MM.1S (cell line): ENCODE data around the gene PREX1.

ENCODE experiments used
- CTCF ChIP-seq: fragments of 300-600 bp; sonication (generic); IDR thresholded peaks from 2 replicates; pipeline ENCODE4 v1.5.1; 2016; ENCODE audit warnings: antibody characterized with exemption, low read length, mixed read lengths
- EZH2 ChIP-seq: fragments of 300-600 bp; sonication (generic); optimal IDR thresholded peaks from 2 replicates; pipeline ENCODE3; 2017; ENCODE audit warnings: low read depth, mild to moderate bottlenecking, antibody characterized with exemption, low read length, mixed read lengths
- EZH2phosphoT487 ChIP-seq: fragments of 300-600 bp; sonication (generic); IDR thresholded peaks from 2 replicates; pipeline ENCODE4 v1.6.1; 2018; ENCODE audit warnings: antibody characterized with exemption, low read length

DNA sequence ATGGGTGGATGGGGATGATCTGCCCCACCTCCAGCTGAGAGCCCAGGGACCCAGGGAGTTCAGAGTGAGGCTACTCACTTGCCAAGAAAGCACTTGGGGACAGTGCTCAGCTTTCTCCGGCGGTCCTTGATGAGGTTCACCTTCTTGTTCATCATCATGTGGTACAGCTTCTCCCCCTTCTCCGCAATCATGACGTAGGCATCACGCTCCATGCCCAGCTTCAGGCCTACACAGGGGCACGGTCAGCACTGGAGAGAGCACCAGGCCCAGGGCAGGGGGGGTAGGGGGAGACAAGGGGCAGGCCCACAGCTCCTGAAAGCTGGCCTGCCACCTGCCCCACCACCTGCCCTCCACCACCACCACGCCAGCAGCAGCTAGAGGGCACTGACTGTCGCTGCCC, 139.2 kb downstream of the PREX1 start:
- TF ChIP-seq EZH2 (no peak), CTCF (no peak), EZH2phosphoT487 (no peak)
